CD4-positive, alpha-beta T cell treated with Interleukin-6 for 4 hours (primary cell): ENCODE results near the gene PRR35.

ENCODE experiments used
- DNase-seq: peaks from one replicate; pipeline ENCODE4 v3.0.0-alpha.2; 2020; ENCODE audit warnings: mixed read lengths

The PRR35 gene

GRCh38 chr16:598823-599739, 38.9 kb downstream of the PRR35 start:
- no peak for DNase-seq

- DNase-seq: no peak
Measured at GRCh38 chr16:600781-601180, 40.6 kb downstream of the PRR35 start.

GRCh38 chr16:603933-604332, 43.7 kb downstream of the PRR35 start:
- no peak for DNase-seq

- no peak for DNase-seq
Measured at GRCh38 chr16:606656-607307, 46.6 kb downstream of the PRR35 start.

- DNase-seq: no peak
Measured at GRCh38 chr16:608019-608418, 47.8 kb downstream of the PRR35 start.

GRCh38 chr16:609316-609715, 49.1 kb downstream of the PRR35 start:
- no peak for DNase-seq

- DNase-seq: no peak
Measured at GRCh38 chr16:609984-610383, 49.8 kb downstream of the PRR35 start.

- DNase-seq: peak; percentile 70
Measured at GRCh38 chr16:610513-611381, 50.6 kb downstream of the PRR35 start.

- no peak for DNase-seq
Measured at GRCh38 chr16:615122-615521, 54.9 kb downstream of the PRR35 start.
